DMS53 treated with DMSO at 0.1 percent for 48 hours (cell line): ENCODE results near the gene PRKCA.
A peak's percentile ranks its signal among the peaks of the same experiment; 100 is the strongest.

Source experiments
- DNase-seq: peaks from one replicate; lab custom pipeline; 2025; ENCODE audit not compliant: unreplicated experiment; lab: John Stamatoyannopoulos, UW

PRKCA gene

DNA sequence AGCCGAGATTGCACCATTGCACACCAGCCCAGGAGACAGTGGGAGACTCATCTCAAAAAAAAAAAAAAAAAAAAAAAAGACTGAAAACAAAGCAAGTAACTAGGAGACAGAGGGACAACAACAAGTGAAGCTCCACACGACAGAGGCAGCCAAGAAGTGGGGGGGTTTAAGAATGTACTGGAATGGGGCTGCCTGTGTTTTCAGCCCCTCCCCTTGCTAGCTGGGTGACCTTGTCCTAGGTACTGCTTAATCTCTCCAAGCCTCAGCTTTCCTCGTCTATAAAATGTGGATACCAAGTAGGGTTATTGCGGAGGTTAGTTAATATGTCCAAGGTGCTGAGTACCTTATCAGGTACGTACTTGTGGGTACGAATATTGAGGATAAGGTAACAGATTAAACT, 368.7 kb downstream of the PRKCA start:
- DNase-seq: no peak

DNA sequence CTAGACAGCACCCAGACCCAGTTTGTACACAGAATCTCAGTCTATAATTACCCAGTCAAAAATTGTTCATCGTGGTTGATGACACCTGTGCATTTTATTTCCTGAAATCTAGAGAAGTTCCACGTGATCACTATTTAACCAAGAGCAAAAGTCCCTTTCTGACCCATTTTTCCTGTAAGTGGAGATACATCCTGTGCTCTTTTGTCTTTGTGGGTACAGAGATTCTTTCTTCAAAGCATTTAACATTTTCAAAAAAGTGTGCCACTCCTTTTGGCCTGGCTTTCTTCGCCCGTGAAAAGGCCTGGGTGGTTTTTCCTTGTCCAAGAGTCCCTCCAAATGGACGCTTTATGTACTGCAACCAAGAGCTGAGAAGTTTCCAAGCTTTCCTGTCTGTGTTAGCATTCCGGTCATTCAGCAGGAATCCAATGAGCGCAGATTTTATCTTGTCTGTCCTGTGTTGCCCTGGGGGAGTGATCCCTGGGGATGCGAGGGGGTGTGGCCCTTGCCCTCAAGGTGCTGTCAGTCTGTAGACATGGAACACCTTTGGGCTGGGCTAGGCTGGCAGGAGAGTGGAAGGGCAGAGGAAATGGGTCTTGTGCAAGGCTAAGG, 371.4 kb downstream of the PRKCA start:
- peak; percentile 23 for DNase-seq

DNA sequence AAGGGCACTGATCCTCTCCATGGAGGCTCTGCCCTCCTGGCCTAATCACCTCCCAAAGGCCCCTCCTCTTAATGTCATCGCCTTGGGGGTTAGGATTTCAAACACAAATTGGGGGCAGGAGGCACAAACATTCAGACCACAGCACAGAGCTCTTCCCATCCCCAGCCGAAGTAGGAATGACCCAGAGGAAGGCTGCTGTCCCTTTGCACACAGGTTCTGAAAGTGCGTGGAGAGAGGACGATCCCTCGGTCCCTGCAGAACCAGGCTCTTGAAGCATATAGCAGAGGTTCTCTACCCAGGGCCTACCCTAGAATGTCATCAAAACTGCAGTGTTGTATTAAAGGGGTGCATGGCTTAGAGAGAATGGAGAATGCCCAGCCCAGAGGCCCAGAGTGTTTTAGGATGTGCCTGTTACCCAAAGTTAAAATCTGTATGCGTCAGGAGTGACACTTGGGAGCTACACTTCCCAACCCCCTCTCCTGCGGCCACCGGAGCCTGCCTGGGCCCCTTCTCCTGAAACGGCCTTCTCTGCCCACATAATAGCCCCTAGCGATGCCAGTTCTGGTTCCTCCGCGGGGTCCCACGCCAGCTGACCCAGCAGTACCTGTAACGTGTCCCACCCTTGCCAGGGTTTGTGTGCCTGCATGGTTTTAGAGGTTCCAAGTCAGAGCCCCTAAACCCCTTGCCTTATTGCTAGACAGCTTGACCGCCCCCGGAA, 373.0 kb downstream of the PRKCA start:
- no peak for DNase-seq

DNA sequence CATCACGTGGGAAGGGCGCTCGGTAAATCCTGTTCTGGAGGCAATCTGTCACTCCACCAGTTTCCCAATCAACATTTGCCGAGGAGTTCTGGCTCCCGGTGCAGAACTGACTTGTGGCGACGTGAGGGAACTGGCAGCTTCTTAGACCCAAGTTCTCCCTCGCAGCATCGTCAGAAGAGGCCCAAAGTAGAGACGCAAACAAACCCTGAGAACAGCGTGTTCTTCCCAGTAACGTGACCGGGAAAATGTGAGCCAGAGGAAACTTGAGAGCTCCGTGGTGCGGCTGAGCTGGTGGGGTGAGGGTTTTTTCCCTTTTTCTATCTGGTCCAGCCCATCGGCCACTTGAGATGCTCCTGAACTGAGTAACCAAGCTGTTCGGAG, 373.6 kb downstream of the PRKCA start:
- DNase-seq: no peak

DNA sequence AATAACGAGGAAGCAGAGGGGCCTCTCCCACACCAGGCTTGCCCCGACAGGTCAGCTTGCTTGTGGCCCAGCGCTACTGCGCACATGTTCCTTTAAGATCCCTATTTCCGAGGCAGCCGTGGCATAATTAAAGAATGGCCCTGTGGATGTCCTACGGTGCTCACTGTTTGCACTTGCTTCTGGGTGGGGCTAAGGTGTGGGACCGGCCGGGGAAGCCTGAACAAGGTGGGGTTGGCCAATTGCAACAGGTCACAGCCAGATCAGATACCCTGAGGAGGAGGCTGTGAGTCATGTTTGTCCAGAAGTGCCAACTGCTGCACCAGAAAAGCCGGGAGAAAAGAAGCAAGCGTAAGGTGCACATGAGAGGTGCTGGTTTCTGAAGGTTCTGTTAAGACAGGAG, 374.0 kb downstream of the PRKCA start:
- peak; percentile 54 for DNase-seq

DNA sequence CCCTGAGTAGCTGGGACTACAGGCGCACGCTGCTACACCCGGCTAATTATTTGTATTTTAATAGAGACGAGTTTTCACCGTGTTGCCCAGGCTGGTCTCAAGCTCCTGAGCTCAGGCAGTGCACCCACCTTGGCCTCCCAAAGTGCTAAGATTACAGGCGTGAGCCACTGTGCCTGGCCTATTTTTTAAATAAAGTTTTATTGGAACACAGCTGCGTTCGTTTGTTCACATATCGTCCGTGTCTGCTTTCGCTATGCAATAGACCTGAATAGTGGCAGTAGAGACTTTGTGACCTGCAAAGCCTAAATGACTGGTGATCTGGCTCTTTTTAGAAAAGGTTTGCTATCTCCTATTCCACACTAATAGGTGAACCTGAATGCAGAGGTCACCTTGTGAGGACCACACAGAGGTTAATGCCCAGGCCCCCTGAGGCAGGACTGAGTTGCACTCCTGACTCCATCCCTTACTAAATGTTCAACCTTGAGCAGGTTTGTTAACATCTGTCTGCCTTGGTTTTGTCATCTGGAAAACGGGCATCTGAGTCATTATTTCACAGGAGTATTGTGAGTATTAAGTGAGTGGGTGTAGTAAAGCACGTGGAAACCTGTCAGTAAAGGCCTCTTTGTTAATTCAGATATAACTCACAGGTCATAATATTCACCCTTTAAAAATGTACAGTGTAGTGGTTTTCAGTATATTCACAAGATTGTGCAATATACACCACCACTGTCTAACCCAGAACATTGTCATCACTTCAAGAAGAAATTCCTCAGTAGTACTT, 375.0 kb downstream of the PRKCA start:
- DNase-seq: no peak

DNA sequence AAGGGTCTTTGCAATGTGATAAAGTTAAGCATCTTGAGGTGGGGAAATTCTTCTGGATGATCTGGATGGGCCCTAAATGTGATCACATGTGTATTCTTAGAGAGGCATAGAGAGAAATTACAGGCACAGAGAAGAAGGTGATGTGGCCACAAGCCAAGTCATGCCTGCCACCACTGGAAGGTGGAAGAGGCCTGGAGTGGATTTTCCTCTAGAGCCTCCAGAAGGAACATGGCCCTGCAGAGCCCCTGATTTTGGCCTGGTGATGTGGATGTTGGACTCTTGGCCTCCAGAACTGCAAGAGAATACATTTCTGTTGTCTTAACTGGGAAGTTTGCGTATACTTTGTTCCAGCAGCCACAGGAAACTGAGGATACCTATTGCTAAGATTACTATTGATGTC, 375.6 kb downstream of the PRKCA start:
- DNase-seq: no peak

DNA sequence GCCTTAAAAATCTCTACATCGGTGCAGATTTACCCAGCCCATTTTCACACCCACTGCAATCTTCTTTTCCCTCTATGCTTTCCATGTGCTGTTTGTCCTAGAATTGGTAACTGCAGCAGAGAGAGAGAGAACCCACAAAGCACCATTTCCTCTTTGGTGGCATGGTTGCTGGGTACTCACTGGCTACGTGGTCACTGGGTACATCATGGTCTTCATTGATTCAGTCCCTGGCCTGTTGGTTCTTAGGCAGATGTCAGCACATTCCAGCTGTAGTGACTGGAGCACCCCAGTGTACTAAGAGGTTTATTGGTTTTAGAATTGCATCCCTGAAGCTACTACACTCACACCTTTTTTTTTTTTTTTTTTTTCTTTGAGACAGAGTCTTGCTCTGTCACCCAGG, 376.4 kb downstream of the PRKCA start:
- DNase-seq: no peak

DNA sequence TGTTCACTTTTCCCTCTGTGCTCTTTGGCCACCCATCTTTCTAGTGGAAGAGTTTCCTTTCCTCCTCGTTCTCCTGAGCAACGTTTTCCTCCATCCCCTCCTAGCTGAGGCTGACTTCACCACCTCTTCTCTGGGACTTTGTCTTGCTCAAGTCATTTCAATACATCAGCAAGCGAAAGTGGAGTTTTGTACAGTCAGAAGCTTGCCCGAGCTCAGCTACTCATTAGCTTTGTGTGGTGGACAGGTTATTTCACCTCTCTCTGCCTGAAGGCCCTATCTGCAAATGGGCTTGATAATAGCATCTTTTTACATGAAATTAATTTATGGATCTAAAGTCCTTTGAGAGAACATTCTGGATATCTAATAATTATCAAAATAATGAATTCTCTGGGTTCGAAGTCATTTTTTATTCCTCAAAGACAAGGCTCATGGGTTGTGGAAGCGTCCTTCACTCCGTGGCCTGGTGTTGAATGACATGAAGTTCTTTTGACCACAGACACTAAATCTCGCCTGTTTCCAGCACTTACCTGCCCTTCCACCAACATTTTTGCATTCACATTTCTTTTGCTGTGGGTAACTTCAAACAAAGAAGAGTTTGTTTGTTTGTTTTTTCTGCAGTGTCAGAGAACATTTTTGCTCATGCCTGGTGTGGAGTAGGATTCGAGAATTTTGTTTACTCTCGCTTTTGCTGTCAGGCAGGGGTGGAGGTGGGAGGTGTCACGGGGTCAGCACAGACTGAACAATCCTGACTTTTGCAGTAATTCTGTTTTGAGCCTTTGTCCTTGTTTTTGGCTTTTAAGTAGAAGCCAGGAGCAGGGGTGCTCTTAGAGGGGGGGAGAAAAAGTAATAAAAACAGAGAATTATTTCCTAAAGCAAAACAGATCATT, 377.5 kb downstream of the PRKCA start:
- no peak for DNase-seq

DNA sequence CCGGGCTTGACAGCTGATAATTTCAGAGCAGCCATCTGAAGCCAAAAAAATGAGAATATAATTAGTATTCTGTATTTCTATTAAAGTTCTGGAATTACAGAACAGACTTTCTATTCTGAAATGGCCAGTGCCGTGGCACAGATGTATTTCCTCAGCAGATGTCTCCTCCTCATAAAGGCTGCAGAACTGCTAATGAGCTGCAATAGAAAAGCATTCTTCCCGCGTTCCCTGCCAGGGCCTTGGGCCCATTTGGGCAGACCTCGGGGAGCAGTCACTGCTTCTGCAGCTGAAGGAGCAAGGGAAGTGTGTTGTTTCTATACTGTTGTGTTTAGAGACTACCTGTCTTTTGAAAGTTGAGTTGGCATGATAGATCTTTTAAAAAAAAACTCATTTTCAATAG, 379.9 kb downstream of the PRKCA start:
- no peak for DNase-seq

DNA sequence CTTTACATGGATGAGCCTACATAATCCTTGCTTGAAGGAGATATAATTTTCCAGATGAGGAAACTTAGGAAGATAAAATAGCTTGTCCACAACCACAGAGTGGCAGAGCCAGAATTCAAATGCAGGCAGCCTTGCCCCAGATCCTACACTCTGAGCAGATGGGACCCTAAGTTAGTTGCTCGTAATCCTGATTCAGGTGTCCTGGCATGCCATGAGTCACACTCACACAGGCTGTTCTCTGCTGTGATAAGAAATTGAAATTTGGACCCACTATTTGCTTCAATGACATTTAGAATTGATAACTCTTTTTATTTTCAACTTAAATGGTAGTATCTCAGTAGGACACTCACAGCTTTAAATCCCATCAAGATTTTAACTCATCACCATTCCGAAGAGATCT, 381.8 kb downstream of the PRKCA start:
- DNase-seq: no peak

DNA sequence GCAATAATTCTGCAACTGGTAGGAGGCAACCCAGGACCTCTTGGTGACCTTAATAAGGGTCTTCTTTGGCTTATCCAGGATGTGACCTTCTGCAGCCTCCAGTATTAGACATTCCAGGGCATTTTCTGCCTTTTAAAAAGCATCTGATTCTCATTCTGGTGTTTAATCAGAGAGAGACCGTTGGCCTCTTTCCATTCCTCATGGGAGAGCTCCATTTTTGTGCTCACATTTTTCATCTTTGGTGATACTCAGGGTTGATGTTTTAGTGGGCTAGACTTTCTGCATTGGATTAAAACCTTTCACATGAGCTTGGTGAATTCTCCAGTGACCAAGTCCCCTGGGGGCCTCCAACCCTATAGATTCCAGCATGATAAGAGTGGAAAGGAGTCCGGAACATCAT, 382.3 kb downstream of the PRKCA start:
- no peak for DNase-seq

DNA sequence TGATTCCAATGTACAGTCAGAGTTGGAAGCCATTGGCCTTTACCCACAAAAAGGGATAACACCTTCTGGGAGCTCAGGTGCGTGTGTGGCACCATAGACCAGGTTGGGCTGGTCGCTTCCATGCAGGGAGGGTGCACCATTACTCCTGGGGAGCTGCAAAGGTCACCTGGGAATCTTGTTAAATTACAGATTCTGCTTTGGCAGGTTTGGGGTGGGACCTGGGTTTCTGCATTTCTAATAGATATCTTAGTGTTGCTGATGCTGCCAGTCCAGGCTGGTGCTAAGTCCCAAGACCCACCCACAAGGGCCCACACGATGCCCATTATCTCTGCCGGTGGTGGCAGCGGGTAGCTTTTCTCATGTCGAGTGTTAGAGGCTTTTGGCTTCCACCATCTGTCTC, 384.2 kb downstream of the PRKCA start:
- DNase-seq: no peak

DNA sequence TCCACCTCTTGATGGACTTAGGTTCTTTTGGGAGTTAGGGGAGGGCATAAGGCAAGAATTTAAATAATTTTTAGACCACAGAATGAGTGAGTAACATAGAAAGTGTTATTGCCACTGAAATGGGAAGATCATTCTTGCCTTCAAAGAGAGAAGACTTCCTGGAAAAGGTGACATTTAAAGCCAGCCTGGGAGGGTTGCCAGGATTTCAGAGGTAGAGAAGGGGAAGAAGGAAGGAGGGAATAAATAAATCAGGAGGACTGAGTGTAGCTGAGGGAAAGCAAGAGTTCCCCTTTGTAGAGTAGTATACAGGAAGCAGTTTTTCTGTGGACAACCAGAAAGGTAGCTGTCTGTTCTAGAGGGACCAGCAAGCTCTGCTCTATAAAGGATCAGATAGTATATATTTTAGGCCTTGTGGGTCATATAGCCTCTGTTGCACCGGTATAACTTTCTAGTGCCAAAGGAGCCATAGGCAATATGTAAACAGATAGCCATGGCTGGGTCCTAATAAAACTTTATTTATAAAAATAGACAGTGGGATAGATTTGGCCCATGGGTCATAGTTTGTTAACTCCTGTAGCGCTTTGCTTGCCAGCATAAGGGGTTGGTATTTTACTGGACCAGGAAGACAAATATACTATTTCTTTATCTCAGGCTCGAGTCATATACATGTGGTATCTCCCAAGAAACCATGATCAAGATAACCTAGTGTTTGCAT, 385.3 kb downstream of the PRKCA start:
- DNase-seq: no peak

DNA sequence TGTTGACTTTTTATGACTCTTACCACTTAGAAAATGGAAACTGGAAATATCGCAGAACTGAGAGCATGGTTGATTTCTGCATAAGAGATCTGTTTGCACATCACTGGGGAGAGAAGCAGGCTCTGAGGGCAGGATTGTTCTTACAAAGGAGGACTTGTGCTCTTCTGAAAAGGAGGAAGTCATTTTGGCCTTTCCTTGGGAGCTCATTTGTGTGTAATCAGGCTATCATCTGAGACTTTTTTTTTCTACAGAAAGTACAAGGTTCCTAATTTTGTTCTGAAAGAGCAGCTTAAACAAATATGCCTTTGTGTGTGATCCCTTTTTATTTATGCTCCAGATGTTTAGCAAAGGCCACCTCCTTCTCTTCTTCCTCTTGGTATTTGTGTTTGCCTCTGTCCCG, 386.8 kb downstream of the PRKCA start:
- no peak for DNase-seq

DNA sequence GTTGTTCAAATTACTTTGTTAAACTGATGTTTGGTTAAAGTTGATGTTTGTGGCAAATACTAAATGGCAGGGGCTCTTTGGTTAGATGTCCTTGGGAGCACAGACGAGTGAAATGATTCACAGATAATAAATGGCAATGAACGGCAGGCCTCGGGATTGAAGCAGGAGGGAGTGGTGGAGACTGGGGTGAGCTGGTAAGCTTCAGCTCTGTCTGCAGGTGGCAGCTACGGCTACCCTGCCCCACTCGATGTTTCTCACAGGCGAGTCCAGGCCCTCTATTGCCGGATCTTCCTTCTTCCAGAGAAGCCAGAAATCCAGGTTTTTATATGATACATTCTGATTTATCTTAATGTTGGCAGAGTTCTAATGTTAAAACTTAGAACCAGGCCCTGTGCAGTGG, 387.8 kb downstream of the PRKCA start:
- DNase-seq: no peak

DNA sequence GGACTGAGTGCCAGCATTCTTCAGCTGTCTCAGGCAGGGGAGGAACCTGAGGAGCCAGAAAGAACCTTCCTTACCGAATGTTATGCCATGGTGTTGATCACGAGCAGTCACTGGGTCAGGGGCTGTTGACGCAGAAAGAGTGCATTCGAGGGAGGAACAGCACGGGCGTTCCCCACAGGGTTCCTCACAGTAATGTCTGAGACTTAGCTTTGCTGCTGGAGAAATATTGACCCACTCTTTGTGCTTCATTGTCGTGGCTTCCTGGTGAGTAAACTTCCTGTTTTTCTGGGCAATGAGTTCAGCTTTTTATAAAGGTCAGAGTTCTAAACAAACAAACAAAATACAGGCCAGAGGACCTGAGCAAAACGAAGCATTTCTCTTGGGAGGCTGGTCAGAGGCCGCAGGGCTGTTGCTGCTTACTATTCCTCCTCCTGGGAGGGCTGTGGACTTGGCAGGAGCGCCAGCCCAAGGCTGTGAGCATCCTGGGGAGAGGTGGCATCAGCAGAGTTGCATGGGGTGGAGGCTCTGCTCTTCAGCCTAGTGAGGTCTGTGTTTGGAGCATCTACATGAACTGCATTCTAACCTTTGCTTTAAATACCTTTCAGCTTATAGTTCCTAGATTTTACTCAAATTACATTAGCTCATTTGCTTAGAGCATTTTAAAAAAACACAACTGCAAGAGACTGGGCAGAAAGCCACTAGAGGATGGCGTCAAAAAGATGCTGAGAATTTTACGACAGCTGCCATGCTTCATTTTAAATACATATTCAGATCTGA, 389.4 kb downstream of the PRKCA start:
- peak; percentile 49 for DNase-seq

DNA sequence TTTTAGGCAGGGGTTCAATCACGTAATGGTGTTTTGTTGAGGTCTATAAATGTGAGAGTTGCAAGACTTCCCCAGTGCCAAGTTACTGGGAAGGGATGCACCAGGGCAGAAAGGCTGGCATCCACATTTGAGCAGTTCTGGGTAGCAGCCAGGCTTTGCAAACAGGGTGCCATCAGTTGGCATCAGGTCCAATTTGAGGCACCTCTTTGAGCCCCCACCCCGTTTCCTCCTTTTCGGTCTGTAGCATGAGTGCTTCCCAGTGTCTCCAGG, 389.9 kb downstream of the PRKCA start:
- no peak for DNase-seq

DNA sequence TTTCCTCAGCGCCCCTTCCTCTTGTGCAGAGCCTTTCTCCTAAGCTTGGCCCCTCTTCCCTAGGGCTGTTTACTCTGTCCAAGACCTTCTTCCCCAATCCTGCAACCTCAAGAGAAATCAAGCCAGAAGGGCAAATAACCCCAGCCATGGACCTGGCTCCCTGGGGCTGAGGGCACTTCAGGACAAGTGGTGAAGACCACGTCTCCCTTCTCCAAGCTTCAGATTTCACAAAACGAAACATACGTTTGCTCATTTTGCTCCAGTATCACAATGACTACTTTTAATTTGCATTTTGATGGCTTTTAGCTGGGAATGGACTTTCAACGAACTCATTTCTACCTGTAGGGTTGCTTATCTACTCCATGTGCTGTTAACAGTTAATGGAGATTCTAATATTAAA, 392.7 kb downstream of the PRKCA start:
- no peak for DNase-seq

DNA sequence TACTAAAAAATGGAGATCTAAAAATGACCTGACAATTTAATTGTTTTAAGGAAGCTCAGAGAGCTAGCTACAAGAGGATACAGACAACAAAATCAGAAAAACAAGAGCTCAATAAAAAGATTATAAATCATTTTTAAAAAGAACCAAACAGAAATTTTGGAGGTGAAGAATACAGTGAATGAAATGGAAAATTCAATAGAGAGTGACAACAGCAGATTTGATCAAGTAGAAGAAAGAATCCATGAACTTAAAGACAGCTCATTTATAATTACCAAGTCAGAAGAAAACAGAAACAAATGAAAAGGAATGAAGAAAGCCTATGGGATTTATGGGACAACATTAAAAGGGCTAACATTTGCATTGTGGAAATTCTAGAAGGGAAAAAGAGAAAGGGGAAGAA, 395.9 kb downstream of the PRKCA start:
- DNase-seq: no peak
